ENCODE measurements around the gene SLC25A22. TPM values are rescaled to one million over a fixed set of nuclear protein-coding genes. Genes with fewer than 3 reads are reported as not detected.

The SLC25A22 gene
- total RNA-seq, 1 donor = 16.8 TPM

- no peak overlapping the region for H3K4me3 ChIP-seq (ENCODE audit: low read depth, low read length)
- DNase-seq (ENCODE audit: low read depth) = no peak
- TF ChIP-seq CTCF (IDR thresholded peaks at IDR 0.05; ENCODE audit: insufficient read depth, low read depth, low read length) = no peak
Observed at GRCh38 chr11:787084-787675, 10.9 kb downstream of the SLC25A22 start.

- no peak for DNase-seq (ENCODE audit: low read depth)
Observed at GRCh38 chr11:786235-787083, 11.6 kb downstream of the SLC25A22 start.

GRCh38 chr11:783581-784015 is 14.5 kb downstream of the SLC25A22 start:
- peak; percentile 86 for TF ChIP-seq CTCF (IDR thresholded peaks at IDR 0.05; ENCODE audit: insufficient read depth, low read depth, low read length)
- no peak overlapping the region for H3K4me3 ChIP-seq (ENCODE audit: low read depth, low read length)
- DNase-seq (ENCODE audit: low read depth) = peak; percentile 77

More at GRCh38 chr11:786235-787083, 11.6 kb downstream of the SLC25A22 start:
- H3K4me3 ChIP-seq (ENCODE audit: low read depth, low read length) = no peak overlapping the region
- TF ChIP-seq CTCF (IDR thresholded peaks at IDR 0.05; ENCODE audit: insufficient read depth, low read depth, low read length) = no peak

GRCh38 chr11:782264-783174 is 15.6 kb downstream of the SLC25A22 start:
- no peak for TF ChIP-seq CTCF (IDR thresholded peaks at IDR 0.05; ENCODE audit: insufficient read depth, low read depth, low read length)
- DNase-seq (ENCODE audit: low read depth) = no peak
- H3K4me3 ChIP-seq (ENCODE audit: low read depth, low read length) = no peak overlapping the region

- no peak for TF ChIP-seq CTCF (IDR thresholded peaks at IDR 0.05; ENCODE audit: insufficient read depth, low read depth, low read length)
- H3K4me3 ChIP-seq (ENCODE audit: low read depth, low read length) = no peak overlapping the region
- no peak for DNase-seq (ENCODE audit: low read depth)
Observed at GRCh38 chr11:779955-780532, 18.0 kb downstream of the SLC25A22 start.

Measured in fibroblast of villous mesenchyme (primary cell).